Measurements from ENCODE around the gene C5orf46.

Gene C5orf46

DNA sequence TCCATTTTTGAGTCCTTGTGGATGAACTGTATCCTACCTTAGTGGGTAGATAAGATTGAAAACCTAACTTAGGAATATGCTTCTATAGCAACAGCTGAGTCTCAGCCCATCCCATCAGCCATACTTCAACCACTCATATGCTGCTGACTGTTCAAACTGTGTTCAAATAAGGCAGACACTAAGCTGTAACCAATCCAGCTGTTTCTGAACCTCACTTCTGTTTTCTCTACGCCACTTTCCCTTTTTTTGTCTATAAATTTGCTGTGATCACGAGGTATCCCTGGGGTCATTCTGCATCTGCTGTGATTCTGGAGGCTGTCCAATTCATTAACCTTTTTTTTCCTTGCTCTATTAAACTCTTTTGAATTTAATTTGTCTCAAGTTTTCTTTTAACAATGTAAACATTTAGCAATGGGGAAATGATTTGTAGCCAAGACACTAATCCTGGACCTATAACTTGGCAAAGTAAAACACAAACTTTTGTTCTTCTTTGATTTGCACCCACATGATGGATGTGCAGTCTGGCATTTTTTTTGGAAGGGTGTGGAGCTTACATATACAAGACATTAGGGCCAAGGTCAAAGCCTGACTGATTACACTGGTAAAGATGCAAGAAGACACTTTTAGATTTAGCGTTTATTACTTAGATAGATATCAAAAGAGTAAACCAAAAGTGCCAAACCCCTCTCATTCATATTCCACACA lies 42.7 kb downstream of the C5orf46 start:
- no peaks in the 10 kb centered on the region for H3K27me3 ChIP-seq (ENCODE audit: insufficient read depth, low read length)
- H3K4me1 ChIP-seq (ENCODE audit: insufficient read depth, low read length) = no peaks in the 10 kb centered on the region
- H3K4me3 ChIP-seq (ENCODE audit: low read length) = no peak overlapping the region
- H2AFZ ChIP-seq (ENCODE audit: low read depth, low read length) = no peak overlapping the region
- H3K9me3 ChIP-seq (ENCODE audit: low read length) = no peaks in the 10 kb centered on the region
- H3K36me3 ChIP-seq (ENCODE audit: insufficient read depth, low read length) = no peaks in the 10 kb centered on the region

DNA sequence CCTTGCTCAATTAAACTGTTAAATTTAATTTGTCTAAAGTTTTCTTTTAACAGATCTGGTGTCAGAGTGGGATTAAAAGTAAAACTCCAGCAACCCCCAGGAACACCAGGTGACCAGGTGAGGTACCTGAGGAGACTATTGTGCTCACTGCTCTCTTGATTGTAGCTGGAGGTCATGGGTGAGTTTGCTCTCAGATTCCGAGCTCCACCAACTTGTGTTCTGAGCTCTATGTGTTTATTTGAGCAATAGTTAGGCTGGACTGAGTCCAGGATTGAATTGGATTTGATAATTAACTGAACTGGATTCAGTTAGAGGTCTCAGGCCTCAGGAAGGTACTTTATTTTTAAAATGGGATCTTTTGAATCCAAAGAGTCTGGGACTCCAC lies 45.7 kb downstream of the C5orf46 start:
- no peaks in the 10 kb centered on the region for H3K27me3 ChIP-seq (ENCODE audit: insufficient read depth, low read length)
- H2AFZ ChIP-seq (ENCODE audit: low read depth, low read length) = no peak overlapping the region
- H3K4me3 ChIP-seq (ENCODE audit: low read length) = no peak overlapping the region
- H3K9me3 ChIP-seq (ENCODE audit: low read length) = no peaks in the 10 kb centered on the region
- H3K4me1 ChIP-seq (ENCODE audit: insufficient read depth, low read length) = no peaks in the 10 kb centered on the region
- H3K36me3 ChIP-seq (ENCODE audit: insufficient read depth, low read length) = no peaks in the 10 kb centered on the region

DNA sequence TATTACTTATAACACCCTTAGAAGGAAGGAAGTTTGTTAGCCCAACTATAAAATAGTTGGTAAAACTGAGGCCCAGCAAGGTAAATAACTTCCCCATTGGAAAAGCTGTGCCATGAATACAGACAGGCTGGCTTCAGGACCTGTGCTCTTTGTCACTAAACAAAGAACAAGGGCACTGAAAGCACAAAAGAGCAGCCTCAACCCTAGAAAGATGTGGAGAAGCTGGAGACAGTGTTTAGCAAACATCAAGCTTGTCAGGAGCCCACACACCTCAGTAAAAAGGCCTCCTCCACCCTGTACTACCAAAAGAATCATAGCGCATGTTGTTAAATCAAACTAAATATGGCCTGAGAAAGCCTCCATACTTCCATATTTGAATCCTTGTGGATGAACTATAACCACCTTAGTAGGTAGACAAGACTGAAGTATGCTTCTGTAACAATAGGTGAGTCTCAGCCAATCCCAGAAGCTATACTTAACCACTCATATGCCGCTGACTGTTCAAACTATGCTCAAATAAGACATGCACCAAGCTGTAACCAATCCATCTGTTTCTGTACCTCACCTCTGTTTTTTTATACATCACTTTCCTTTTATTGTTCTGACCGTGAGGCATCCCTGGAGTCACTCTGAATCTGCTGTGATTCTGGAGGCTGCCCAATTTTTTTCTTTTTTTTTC lies 46.2 kb downstream of the C5orf46 start:
- Histone ChIP-seq H2AFZ (ENCODE audit: low read depth, low read length) (no peak overlapping the region), H3K36me3 (ENCODE audit: insufficient read depth, low read length) (no peaks in the 10 kb centered on the region), H3K4me3 (ENCODE audit: low read length) (no peak overlapping the region)

DNA sequence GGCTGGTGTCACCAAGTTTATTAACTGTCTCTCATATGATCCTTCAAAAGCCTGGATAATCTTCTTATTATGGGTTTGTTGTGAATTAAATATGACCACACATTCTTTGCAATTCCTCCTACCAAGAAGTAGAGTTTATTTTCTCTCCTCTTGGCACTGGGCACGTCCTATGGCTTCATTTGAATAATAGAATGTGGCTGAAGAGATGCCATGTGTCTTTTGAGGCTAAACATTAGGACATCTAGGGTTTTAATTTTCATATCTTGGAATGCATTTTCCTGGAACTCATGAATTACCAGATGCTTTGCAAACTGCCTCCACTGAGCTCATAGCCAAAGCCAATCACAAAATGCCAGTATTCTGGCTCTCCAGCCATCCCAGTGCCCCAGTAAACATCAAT lies 47.8 kb downstream of the C5orf46 start:
- Histone ChIP-seq H3K27me3 (ENCODE audit: insufficient read depth, low read length) (peaks cover 1% of the 10 kb centered on the region), H3K36me3 (ENCODE audit: insufficient read depth, low read length) (no peaks in the 10 kb centered on the region), H3K9me3 (ENCODE audit: low read length) (no peaks in the 10 kb centered on the region), H3K4me1 (ENCODE audit: insufficient read depth, low read length) (no peaks in the 10 kb centered on the region), H3K4me3 (ENCODE audit: low read length) (no peak overlapping the region), H2AFZ (ENCODE audit: low read depth, low read length) (no peak overlapping the region)

More for the DNA sequence above, 46.2 kb downstream of the C5orf46 start:
- Histone ChIP-seq H3K4me1 (ENCODE audit: insufficient read depth, low read length) (no peaks in the 10 kb centered on the region), H3K9me3 (ENCODE audit: low read length) (no peaks in the 10 kb centered on the region), H3K27me3 (ENCODE audit: insufficient read depth, low read length) (no peaks in the 10 kb centered on the region)

DNA sequence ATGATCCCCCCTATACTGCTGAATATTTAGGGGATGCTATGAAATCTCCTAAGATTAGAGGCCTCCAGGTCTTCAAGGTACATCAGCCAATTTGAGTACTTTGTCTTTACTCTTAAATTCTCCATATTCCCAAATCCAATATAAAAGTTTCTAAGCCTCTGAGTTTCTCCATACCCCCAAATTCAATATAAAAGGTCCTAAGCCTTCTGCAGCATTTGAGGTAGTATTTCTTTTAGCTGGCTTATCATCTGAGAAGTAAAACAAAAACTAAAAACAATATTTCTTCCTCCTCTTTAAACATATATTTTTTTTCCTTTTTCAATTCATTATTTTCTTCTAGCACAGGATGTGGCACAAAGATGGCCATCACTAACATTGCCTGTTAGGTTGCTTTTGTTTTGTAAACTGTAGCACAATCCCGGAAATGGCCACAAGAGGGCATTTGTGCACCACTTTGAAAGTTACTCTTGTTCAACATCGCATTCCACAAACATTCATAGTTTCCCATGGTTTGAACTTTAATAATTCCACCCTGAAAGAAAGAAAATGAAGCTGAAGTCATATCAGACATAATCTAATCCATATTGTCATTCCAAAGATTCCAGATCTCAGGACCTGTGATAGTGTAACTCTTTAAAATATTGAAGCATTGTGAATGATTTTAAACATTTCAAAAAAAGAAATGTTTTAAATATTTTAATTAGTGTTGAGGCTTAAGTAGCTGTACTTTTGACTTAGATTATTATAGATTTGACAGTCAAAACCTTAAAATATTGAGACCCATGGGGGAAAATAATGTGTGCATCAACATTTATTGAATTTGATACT lies 48.8 kb downstream of the C5orf46 start:
- Histone ChIP-seq H3K9me3 (ENCODE audit: low read length) (no peaks in the 10 kb centered on the region), H3K4me3 (ENCODE audit: low read length) (no peak overlapping the region), H3K27me3 (ENCODE audit: insufficient read depth, low read length) (peaks cover 5% of the 10 kb centered on the region), H3K36me3 (ENCODE audit: insufficient read depth, low read length) (no peaks in the 10 kb centered on the region), H2AFZ (ENCODE audit: low read depth, low read length) (no peak overlapping the region), H3K4me1 (ENCODE audit: insufficient read depth, low read length) (no peaks in the 10 kb centered on the region)

DNA sequence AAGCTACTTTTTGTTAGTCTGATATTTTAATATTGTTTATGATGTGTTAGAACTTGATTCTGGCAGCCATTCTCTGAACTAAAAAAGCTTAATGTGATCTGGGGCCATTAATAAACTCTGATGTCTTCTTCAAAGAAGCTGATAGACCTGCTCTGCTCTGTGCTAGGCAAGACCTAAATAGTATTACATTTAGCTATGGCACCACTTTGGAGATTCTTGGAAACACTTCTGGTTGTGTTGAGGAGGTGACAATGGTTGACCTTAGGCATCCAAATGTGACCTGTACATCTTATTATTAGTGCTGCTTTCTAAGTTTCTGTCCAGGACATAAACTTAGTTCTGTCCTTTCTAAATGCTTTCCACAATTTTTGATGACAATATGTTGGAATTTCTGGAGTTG lies 49.5 kb downstream of the C5orf46 start:
- Histone ChIP-seq H3K4me1 (ENCODE audit: insufficient read depth, low read length) (no peaks in the 10 kb centered on the region), H3K27me3 (ENCODE audit: insufficient read depth, low read length) (peaks cover 5% of the 10 kb centered on the region), H3K9me3 (ENCODE audit: low read length) (no peaks in the 10 kb centered on the region), H3K4me3 (ENCODE audit: low read length) (no peak overlapping the region), H3K36me3 (ENCODE audit: insufficient read depth, low read length) (no peaks in the 10 kb centered on the region), H2AFZ (ENCODE audit: low read depth, low read length) (no peak overlapping the region)

DNA sequence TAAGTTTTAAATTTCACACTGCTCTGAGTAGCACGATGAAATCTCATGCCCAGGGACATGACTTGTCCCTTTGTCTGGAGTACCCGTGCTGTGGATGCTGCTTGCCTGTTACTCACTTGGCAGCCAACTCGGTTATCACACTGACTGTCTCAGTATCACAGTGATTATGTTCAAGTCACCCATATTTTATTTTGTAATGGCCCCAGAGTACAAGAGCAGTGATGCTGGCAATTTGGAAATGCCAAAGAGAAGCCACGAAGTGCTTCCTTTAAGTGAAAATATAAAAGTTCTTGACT lies 50.6 kb downstream of the C5orf46 start:
- Histone ChIP-seq H3K4me3 (ENCODE audit: low read length) (no peak overlapping the region), H3K9me3 (ENCODE audit: low read length) (no peaks in the 10 kb centered on the region), H3K27me3 (ENCODE audit: insufficient read depth, low read length) (peaks cover 5% of the 10 kb centered on the region), H2AFZ (ENCODE audit: low read depth, low read length) (no peak overlapping the region), H3K4me1 (ENCODE audit: insufficient read depth, low read length) (no peaks in the 10 kb centered on the region), H3K36me3 (ENCODE audit: insufficient read depth, low read length) (no peaks in the 10 kb centered on the region)

DNA sequence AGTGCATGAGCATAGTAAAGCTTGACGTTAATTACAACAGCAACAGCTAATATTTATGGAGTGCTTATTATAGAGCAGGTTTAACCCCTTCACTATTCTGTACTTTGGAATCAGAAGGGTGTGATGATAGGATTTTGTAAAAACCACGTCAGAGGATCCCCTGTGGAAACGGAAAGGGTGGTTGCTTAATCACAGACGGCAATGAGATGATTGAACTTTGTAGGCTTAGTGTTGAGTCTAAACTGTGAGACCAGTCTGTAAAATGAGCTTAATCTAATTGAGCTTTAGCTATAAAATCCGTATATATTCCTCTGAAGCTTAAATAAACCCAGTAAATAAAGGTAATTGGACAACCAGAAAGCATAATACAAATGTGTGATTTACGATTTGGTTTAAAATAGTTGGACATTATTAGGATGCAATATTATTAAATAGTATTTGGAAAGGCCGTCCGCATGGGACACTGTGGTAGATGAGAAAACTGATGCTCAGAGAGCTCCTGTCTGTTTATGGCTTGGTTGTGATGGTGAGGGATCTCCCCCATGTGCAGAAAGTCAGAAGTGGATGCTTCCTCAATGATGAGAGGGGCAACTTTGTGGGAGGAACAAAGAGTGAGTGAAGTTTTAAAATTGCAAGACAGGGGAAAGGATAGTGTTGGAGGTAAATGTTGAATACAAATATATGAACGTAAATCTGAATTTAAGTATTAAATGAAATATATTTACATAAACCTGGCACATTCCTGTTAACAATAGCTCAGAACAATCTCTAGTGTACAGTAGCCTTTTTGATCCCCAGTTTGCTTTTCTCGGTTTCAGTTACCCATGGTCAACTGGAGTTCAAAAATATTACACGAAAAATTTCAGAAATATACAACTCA lies 51.2 kb downstream of the C5orf46 start:
- no peaks in the 10 kb centered on the region for H3K4me1 ChIP-seq (ENCODE audit: insufficient read depth, low read length)
- no peak overlapping the region for H2AFZ ChIP-seq (ENCODE audit: low read depth, low read length)
- H3K27me3 ChIP-seq (ENCODE audit: insufficient read depth, low read length) = peaks cover 5% of the 10 kb centered on the region
- no peaks in the 10 kb centered on the region for H3K9me3 ChIP-seq (ENCODE audit: low read length)
- H3K4me3 ChIP-seq (ENCODE audit: low read length) = no peak overlapping the region
- H3K36me3 ChIP-seq (ENCODE audit: insufficient read depth, low read length) = no peaks in the 10 kb centered on the region

DNA sequence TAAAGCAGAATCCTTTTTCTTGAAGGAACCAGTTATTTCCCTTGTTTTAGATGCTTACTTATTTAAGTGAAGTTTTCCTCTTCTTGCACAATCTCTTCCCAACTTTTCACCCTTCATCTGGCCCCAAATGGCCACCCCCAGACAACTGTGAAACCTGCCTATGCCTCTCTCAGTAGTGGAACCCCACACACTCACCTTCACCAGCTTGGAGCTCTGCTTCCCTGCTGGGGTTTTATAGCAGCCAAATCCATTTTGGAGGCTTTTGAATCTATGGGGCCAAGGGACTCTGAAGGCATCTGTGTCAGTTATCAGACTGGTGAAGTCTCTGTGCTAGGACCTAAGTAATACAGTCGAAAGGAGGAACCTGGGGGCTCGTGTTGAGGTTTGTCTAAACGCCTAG lies 52.0 kb downstream of the C5orf46 start:
- no peak overlapping the region for H3K4me3 ChIP-seq (ENCODE audit: low read length)
- H3K9me3 ChIP-seq (ENCODE audit: low read length) = no peaks in the 10 kb centered on the region
- no peaks in the 10 kb centered on the region for H3K36me3 ChIP-seq (ENCODE audit: insufficient read depth, low read length)
- peaks cover 5% of the 10 kb centered on the region for H3K27me3 ChIP-seq (ENCODE audit: insufficient read depth, low read length)
- H3K4me1 ChIP-seq (ENCODE audit: insufficient read depth, low read length) = no peaks in the 10 kb centered on the region
- no peak overlapping the region for H2AFZ ChIP-seq (ENCODE audit: low read depth, low read length)

DNA sequence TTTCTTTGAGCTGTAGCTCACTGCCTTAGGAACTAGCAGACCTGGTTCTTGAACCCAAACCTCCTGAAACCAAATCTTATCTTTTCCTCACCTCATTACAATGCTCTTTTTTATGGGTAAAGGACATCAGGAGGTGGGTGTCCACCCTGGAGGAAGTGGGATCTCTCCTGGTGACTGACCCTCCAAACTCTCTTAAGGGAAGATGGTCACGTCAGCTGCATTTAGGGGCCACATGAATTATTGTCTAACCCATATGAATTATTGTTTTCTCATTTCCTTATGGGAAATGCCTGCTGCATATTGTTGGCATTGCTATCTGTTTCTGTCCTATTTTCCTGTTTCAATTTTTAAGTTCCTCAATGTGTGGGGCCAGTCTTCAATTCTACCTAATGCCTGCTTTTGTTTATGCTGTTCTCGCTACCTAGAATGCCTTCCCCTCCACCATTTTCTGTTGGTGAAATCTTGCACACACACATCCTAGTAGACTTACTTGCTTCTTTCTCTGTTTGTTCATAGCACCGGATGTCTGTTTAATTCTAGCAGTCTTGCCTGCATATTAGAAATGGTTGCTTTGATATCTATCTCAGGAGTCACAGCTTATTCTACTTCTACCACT lies 52.9 kb downstream of the C5orf46 start:
- H3K27me3 ChIP-seq (ENCODE audit: insufficient read depth, low read length) = peaks cover 10% of the 10 kb centered on the region
- no peaks in the 10 kb centered on the region for H3K4me1 ChIP-seq (ENCODE audit: insufficient read depth, low read length)
- no peak overlapping the region for H2AFZ ChIP-seq (ENCODE audit: low read depth, low read length)
- H3K4me3 ChIP-seq (ENCODE audit: low read length) = no peak overlapping the region
- H3K36me3 ChIP-seq (ENCODE audit: insufficient read depth, low read length) = no peaks in the 10 kb centered on the region
- no peaks in the 10 kb centered on the region for H3K9me3 ChIP-seq (ENCODE audit: low read length)

DNA sequence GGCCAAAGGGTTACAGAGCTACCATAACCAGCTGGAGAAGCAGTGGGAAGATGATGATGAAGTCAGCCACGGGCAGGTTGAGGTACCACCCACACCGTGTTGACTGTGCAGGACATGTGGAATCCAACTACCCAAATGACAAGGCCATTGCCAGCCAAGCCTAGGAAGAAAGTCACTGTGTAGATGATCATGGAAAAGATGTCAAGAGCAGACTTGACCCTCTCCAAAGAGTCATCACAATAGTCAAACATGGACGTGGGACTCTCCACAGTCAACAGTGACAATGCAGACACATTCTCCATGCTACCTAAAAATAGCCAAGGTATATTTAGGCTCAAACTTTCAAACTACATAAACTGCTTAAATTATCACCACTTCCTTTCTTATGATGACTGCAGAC lies 54.0 kb downstream of the C5orf46 start:
- no peak overlapping the region for H3K4me3 ChIP-seq (ENCODE audit: low read length)
- H3K27me3 ChIP-seq (ENCODE audit: insufficient read depth, low read length) = peaks cover 10% of the 10 kb centered on the region
- H3K36me3 ChIP-seq (ENCODE audit: insufficient read depth, low read length) = no peaks in the 10 kb centered on the region
- no peak overlapping the region for H2AFZ ChIP-seq (ENCODE audit: low read depth, low read length)
- no peaks in the 10 kb centered on the region for H3K9me3 ChIP-seq (ENCODE audit: low read length)
- H3K4me1 ChIP-seq (ENCODE audit: insufficient read depth, low read length) = no peaks in the 10 kb centered on the region

DNA sequence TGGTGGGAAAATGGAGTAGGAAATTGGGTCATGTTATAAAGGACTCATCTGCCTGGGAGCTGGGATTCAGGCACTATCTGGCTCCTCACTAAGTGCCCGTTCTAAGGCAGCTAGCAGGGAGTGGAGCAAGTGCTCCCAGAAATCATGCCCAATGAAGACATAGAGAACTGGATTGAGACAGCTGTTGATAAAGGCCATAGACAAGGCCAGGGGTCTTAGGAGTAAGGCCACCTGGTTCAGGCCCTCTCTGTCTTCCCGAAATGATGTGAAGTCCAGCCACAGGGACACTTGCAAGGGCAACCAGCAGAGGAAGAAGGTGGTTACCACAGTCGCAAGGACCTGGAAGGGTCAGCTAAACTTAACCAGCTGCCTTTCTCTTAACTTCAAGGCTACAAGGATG lies 54.8 kb downstream of the C5orf46 start:
- H3K9me3 ChIP-seq (ENCODE audit: low read length) = no peaks in the 10 kb centered on the region
- H2AFZ ChIP-seq (ENCODE audit: low read depth, low read length) = no peak overlapping the region
- no peaks in the 10 kb centered on the region for H3K4me1 ChIP-seq (ENCODE audit: insufficient read depth, low read length)
- H3K36me3 ChIP-seq (ENCODE audit: insufficient read depth, low read length) = no peaks in the 10 kb centered on the region
- H3K4me3 ChIP-seq (ENCODE audit: low read length) = no peak overlapping the region
- peaks cover 10% of the 10 kb centered on the region for H3K27me3 ChIP-seq (ENCODE audit: insufficient read depth, low read length)
